Hepatocyte (in vitro differentiated cells): ENCODE data around the gene CHCHD10. TPM values are rescaled to one million over a fixed set of nuclear protein-coding genes. Genes with fewer than 3 reads are reported as not detected.

Experiments used
- DNase-seq: peaks from one replicate; pipeline ENCODE4 v3.0.0-alpha.2; 2016; ENCODE audit warnings: low spot score
- H2AFZ ChIP-seq: fragments of 200-600 bp; sonication (generic); 2 replicates; pipeline ENCODE4 v1.6.0; 2016; ENCODE audit warnings: antibody characterized with exemption, mild to moderate bottlenecking
- H3K27ac ChIP-seq: fragments of 200-600 bp; sonication (generic); 2 replicates; pipeline ENCODE4 v1.5.1; 2016; ENCODE audit warnings: mild to moderate bottlenecking
- H3K27me3 ChIP-seq: fragments of 200-600 bp; sonication (generic); 2 replicates; pipeline ENCODE4 v1.6.1; 2016
- H3K36me3 ChIP-seq: fragments of 200-600 bp; sonication (generic); replicated peaks from 2 replicates; pipeline ENCODE4 v1.5.1; 2016; ENCODE audit warnings: low read depth; ENCODE audit not compliant: insufficient read depth
- H3K4me1 ChIP-seq: fragments of 200-600 bp; sonication (generic); 2 replicates; pipeline ENCODE4 v1.5.1; 2016; ENCODE audit warnings: mild to moderate bottlenecking, moderate library complexity; ENCODE audit not compliant: insufficient read depth
- H3K4me2 ChIP-seq: fragments of 200-600 bp; sonication (generic); 2 replicates; pipeline ENCODE4 v1.6.0; 2016
- H3K4me3 ChIP-seq: fragments of 200-600 bp; sonication (generic); 2 replicates; pipeline ENCODE4 v1.5.1; 2016; ENCODE audit warnings: mild to moderate bottlenecking
- H3K79me2 ChIP-seq: fragments of 200-600 bp; sonication (generic); 2 replicates; pipeline ENCODE4 v1.6.0; 2017; ENCODE audit warnings: mild to moderate bottlenecking
- H3K9me2 ChIP-seq: fragments of 200-600 bp; sonication (generic); replicated peaks from 2 replicates; pipeline ENCODE4 v1.6.0; 2017; ENCODE audit warnings: mild to moderate bottlenecking; ENCODE audit not compliant: insufficient read depth
- H3K9me3 ChIP-seq: fragments of 200-600 bp; sonication (generic); 2 replicates; pipeline ENCODE4 v1.5.1; 2016; ENCODE audit warnings: low read depth, mild to moderate bottlenecking
- H4K20me1 ChIP-seq: fragments of 200-600 bp; sonication (generic); 2 replicates; pipeline ENCODE4 v1.6.0; 2016; ENCODE audit warnings: mild to moderate bottlenecking; ENCODE audit not compliant: insufficient read depth, poor library complexity, severe bottlenecking
- CTCF ChIP-seq: fragments of 200-600 bp; sonication (generic); IDR thresholded peaks from 2 replicates; pipeline ENCODE4 v1.5.1; 2016; ENCODE audit warnings: antibody characterized with exemption, mild to moderate bottlenecking; ENCODE audit not compliant: poor library complexity
- EZH2 ChIP-seq: fragments of 200-600 bp; sonication (generic); IDR thresholded peaks from 2 replicates; pipeline ENCODE4 v1.6.1; 2016; ENCODE audit warnings: antibody characterized with exemption, mild to moderate bottlenecking, borderline replicate concordance
- EZH2phosphoT487 ChIP-seq: fragments of 200-600 bp; sonication (generic); IDR thresholded peaks from one replicate; pipeline ENCODE4 v1.6.1; 2018; ENCODE audit warnings: antibody characterized with exemption, mild to moderate bottlenecking, low read depth, moderate library complexity; ENCODE audit not compliant: unreplicated experiment, severe bottlenecking
- WGBS: methylation state at CpG from one replicate; pipeline ENCODE4 v1.1.6; 2016; ENCODE audit warnings: low lambda C conversion rate; ENCODE audit errors: missing lambda C conversion rate; 5-methylcytosine and 5-hydroxymethylcytosine counted together
- polyA plus RNA-seq: library from polyadenylated mRNA; unstranded; fragments of >200 nt; fragmentation: Nextera tagmentation; extraction: Ambion mirVana; gene quantifications from 2 replicates; pipeline ENCODE4 v1.2.1, GENCODE V29; 2016
- total RNA-seq: library from RNA; depleted of rRNA; stranded (reverse); fragments of >200 nt; gene quantifications from 2 replicates; pipeline ENCODE4 v1.2.3, GENCODE V29; 2014

The CHCHD10 gene
- total and polyA plus RNA-seq, 2 experiments from 2014 or later = 36.5 to 68.1 TPM

GRCh38 chr22:23773483-23774113 lies 5.8 kb upstream of the CHCHD10 start:
- DNase-seq = peak; percentile 20
- no peak overlapping the region for H3K4me3 ChIP-seq
- H4K20me1 ChIP-seq = no peaks in the 10 kb centered on the region
- no peaks in the 10 kb centered on the region for H3K9me3 ChIP-seq
- H3K79me2 ChIP-seq = peaks cover 4% of the 10 kb centered on the region
- H3K36me3 ChIP-seq = no peaks in the 10 kb centered on the region
- WGBS = 38% methylated on average over 7 of the region's 7 CpGs
- H3K27me3 ChIP-seq = no peaks in the 10 kb centered on the region
- peak overlapping the region; percentile 59 for H3K27ac ChIP-seq
- peak overlapping the region; percentile 97 for H3K4me2 ChIP-seq
- H3K4me1 ChIP-seq = peaks cover 33% of the 10 kb centered on the region
- TF ChIP-seq CTCF = no peak
- H3K9me2 ChIP-seq = no peaks in the 10 kb centered on the region
- H2AFZ ChIP-seq = no peak overlapping the region

- 2% methylated on average over 42 of the region's 79 CpGs for WGBS
- peaks cover 36% of the 10 kb centered on the region for H3K4me1 ChIP-seq
Observed at GRCh38 chr22:23772649-23773473, 5.1 kb upstream of the CHCHD10 start, which contains the start of gene MMP11. Gene MMP11, plus strand, starts transcription at chr22:23772849. Its CDS starts 22 bp downstream, at chr22:23772871.

GRCh38 chr22:23772315-23772648 lies 4.5 kb upstream of the CHCHD10 start:
- Histone ChIP-seq H3K4me3 (no peak overlapping the region), H3K36me3 (no peaks in the 10 kb centered on the region), H2AFZ (peak overlapping the region; percentile 68), H3K9me2 (no peaks in the 10 kb centered on the region), H4K20me1 (no peaks in the 10 kb centered on the region), H3K79me2 (peaks cover 7% of the 10 kb centered on the region), H3K4me1 (peaks cover 36% of the 10 kb centered on the region), H3K27me3 (no peaks in the 10 kb centered on the region), H3K9me3 (no peaks in the 10 kb centered on the region), H3K4me2 (peak overlapping the region; percentile 97), H3K27ac (peak overlapping the region; percentile 72)
- TF ChIP-seq EZH2 = no peak
- DNase-seq = no peak
- WGBS = 37% methylated on average over 4 of the region's 6 CpGs

More at GRCh38 chr22:23772649-23773473, 5.1 kb upstream of the CHCHD10 start, which contains the start of gene MMP11:
- no peaks in the 10 kb centered on the region for H4K20me1 ChIP-seq
- no peaks in the 10 kb centered on the region for H3K9me3 ChIP-seq
- H3K4me3 ChIP-seq = peak within 1 kb of the TSS; percentile 83
- peak within 1 kb of the TSS; percentile 97 for H3K4me2 ChIP-seq
- peak within 1 kb of the TSS; percentile 68 for H2AFZ ChIP-seq
- peaks cover 7% of the 10 kb centered on the region for H3K79me2 ChIP-seq
- TF ChIP-seq CTCF (no peak), EZH2 (no peak), EZH2phosphoT487 (no peak)
- no peaks in the 10 kb centered on the region for H3K27me3 ChIP-seq
- DNase-seq = peak; percentile 86
- no peaks in the 10 kb centered on the region for H3K36me3 ChIP-seq
- peak within 1 kb of the TSS; percentile 72 for H3K27ac ChIP-seq
- no peaks in the 10 kb centered on the region for H3K9me2 ChIP-seq

- Histone ChIP-seq H3K79me2 (peaks cover 2% of the 10 kb centered on the region), H3K27ac (no peak overlapping the region), H3K4me3 (no peak overlapping the region), H3K9me3 (no peaks in the 10 kb centered on the region), H3K9me2 (no peaks in the 10 kb centered on the region), H4K20me1 (no peaks in the 10 kb centered on the region), H3K4me1 (peaks cover 31% of the 10 kb centered on the region), H2AFZ (no peak overlapping the region), H3K36me3 (no peaks in the 10 kb centered on the region), H3K27me3 (no peaks in the 10 kb centered on the region), H3K4me2 (no peak overlapping the region)
- WGBS = 58% methylated on average over 6 of the region's 6 CpGs
- TF ChIP-seq EZH2phosphoT487 (no peak), EZH2 (no peak), CTCF (no peak)
- DNase-seq = peak; percentile 12
Observed at GRCh38 chr22:23769321-23769965, 1.7 kb upstream of the CHCHD10 start.
